Testis (tissue), 3 donors: ENCODE measurements around the gene CDC42EP4. TPM values are rescaled to one million over a fixed set of nuclear protein-coding genes. Genes with fewer than 3 reads are reported as not detected.

Experiments
- DNase-seq: peaks from one replicate; pipeline ENCODE4 v3.0.0-alpha.2; 2019
- H3K27ac ChIP-seq, 2 donors: fragments of 200-600 bp; sonication (generic); one replicate each; pipeline ENCODE4 v1.5.1; 2019
- H3K27me3 ChIP-seq: fragments of 200-600 bp; sonication (generic); one replicate; pipeline ENCODE4 v1.5.1; 2019
- H3K36me3 ChIP-seq: fragments of 200-600 bp; sonication (generic); one replicate; pipeline ENCODE4 v1.5.1; 2017; ENCODE audit warnings: low read depth; ENCODE audit errors: missing control alignments
- H3K4me1 ChIP-seq: fragments of 200-600 bp; sonication (generic); one replicate; pipeline ENCODE4 v1.5.1; 2019
- H3K4me3 ChIP-seq, 2 donors: fragments of 200-600 bp; sonication (generic); one replicate each; pipeline ENCODE4 v1.5.1; 2017 to 2019
- H3K9me3 ChIP-seq: fragments of 200-600 bp; sonication (generic); one replicate; pipeline ENCODE4 v1.5.1; 2017
- POLR2A ChIP-seq: fragments of 450-650 bp; IDR thresholded peaks from one replicate; pipeline ENCODE4 v1.6.1; 2017; ENCODE audit warnings: antibody characterized with exemption, mild to moderate bottlenecking, moderate library complexity
- whole genome bisulfite sequencing, 2 donors: methylation state at CpG; one replicate each; pipeline ENCODE4 v1.1.5; 2018; 5-methylcytosine and 5-hydroxymethylcytosine counted together
- intact Hi-C: fragments of 100-400 bp; cut with DNase I; formaldehyde crosslinking; loops from one replicate; pipeline ENCODE4 v1.15.1; 2023; ENCODE audit warnings: low total_unique reads
- polyA plus RNA-seq: library from polyadenylated mRNA; stranded (reverse); fragments of 350-450 nt; fragmentation: Illumina TruSeq; extraction: RNeasy Lipid Tissue Mini Kit (QIAGEN cat#74804); gene quantifications from one replicate; pipeline ENCODE4 v1.2.3, GENCODE V29; 2014; ENCODE audit warnings: low read depth, low replicate concordance; ENCODE audit not compliant: insufficient read depth
- total RNA-seq, 2 donors: library from RNA; depleted of rRNA; stranded (reverse); fragments of >200 nt; gene quantifications; one replicate each; pipeline ENCODE4 v1.2.3, GENCODE V29; 2016
- TF ChIP-seq, protein P1 (sequence below), 3 experiments: fragments of 450-650 bp in 2 of 3; fragments of 200-600 bp in 1 of 3; sonication (generic) in 1 of 3; IDR thresholded peaks; one replicate each; pipeline ENCODE4 v1.5.1; 2016 to 2019; ENCODE audit warnings: antibody characterized with exemption in 3 of 3, mild to moderate bottlenecking in 2 of 3, moderate library complexity in 1 of 3

Gene CDC42EP4
- total and polyA plus RNA-seq, 3 donors from 2014 or later: 55.9 to 140 (median 103) TPM

DNA sequence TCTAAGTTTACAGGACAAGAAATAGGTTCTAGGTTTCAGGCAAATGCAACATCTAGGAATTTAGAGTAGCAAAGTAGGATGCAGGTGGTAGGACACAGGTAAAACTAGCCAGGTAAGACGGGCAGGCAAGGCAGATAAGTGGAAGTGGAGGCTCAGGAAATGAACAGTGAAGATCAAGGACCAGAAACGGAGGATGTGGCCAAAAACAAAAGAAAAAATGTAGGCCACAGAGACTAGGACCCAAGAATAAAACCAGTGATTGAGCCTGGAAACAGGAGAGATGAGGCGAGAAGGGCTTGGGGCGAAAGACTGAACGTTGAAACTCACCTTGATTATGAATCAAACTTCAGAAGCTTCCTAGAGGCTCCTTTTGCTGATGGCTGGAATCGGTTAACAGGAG, 74.1 kb downstream of the CDC42EP4 start:
- intact Hi-C loops: no loop called here
- TF ChIP-seq POLR2A: no peak
- TF ChIP-seq, protein P1, sequence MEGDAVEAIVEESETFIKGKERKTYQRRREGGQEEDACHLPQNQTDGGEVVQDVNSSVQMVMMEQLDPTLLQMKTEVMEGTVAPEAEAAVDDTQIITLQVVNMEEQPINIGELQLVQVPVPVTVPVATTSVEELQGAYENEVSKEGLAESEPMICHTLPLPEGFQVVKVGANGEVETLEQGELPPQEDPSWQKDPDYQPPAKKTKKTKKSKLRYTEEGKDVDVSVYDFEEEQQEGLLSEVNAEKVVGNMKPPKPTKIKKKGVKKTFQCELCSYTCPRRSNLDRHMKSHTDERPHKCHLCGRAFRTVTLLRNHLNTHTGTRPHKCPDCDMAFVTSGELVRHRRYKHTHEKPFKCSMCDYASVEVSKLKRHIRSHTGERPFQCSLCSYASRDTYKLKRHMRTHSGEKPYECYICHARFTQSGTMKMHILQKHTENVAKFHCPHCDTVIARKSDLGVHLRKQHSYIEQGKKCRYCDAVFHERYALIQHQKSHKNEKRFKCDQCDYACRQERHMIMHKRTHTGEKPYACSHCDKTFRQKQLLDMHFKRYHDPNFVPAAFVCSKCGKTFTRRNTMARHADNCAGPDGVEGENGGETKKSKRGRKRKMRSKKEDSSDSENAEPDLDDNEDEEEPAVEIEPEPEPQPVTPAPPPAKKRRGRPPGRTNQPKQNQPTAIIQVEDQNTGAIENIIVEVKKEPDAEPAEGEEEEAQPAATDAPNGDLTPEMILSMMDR (IDR thresholded peaks at IDR 0.05): no peak
- H3K36me3 ChIP-seq: no peaks in the 10 kb centered on the region
- DNase-seq: no peak
- H3K27me3 ChIP-seq: no peaks in the 10 kb centered on the region
- H3K27ac ChIP-seq: no peak overlapping the region
- H3K9me3 ChIP-seq: no peaks in the 10 kb centered on the region
- 77 to 78% methylated on average over 6 of the region's 6 CpGs for WGBS, 2 donors
- H3K4me1 ChIP-seq: peaks cover 6% of the 10 kb centered on the region
- no peak overlapping the region for H3K4me3 ChIP-seq

DNA sequence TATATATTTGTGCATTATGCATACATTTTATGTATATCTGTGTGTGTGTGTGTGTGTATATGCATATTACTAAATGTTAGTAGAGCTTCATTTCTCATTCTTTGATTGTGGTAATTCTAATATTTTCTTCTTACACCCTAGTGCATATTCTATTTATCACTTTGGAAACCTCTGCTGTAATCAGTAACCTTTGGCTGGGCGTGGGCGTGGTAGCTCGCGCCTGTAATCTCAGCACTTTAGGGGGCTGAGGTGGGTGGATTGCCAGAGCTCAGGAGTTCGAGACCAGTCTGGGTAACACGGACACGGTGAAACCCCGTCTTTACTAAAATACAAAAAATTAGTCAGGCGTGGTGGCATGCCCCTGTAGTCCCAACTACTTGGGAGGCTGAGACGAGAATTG, 77.1 kb downstream of the CDC42EP4 start:
- WGBS, 2 donors: 86 to 89% methylated on average over 10 of the region's 10 CpGs
- Histone ChIP-seq H3K27me3 (no peaks in the 10 kb centered on the region), H3K36me3 (no peaks in the 10 kb centered on the region), H3K4me3 (no peak overlapping the region), H3K4me1 (peaks cover 11% of the 10 kb centered on the region), H3K27ac (no peak overlapping the region), H3K9me3 (no peaks in the 10 kb centered on the region)
- intact Hi-C loops: no loop called here
- DNase-seq: no peak
- TF ChIP-seq, protein P1 (IDR thresholded peaks at IDR 0.05): no peak
- TF ChIP-seq POLR2A: no peak

Other genes with a start within 250 kb of the CDC42EP4 start
- gene SLC39A11, start 219.3 kb downstream of the CDC42EP4 start, total RNA-seq: 10 to 100 TPM; 18.0 to 18.6 TPM
- 11.4 TPM for gene SLC39A11, start 219.3 kb downstream of the CDC42EP4 start, polyA plus RNA-seq
- under 1 TPM; 0.25 to 0.31 TPM for gene SSTR2, start 147.0 kb downstream of the CDC42EP4 start, total RNA-seq
- gene SSTR2, start 147.0 kb downstream of the CDC42EP4 start, polyA plus RNA-seq: 0.29 TPM
- 10 to 100 TPM; 56.3 to 58.3 TPM for gene COG1, start 118.9 kb downstream of the CDC42EP4 start, total RNA-seq
- 61.8 TPM for gene COG1, start 118.9 kb downstream of the CDC42EP4 start, polyA plus RNA-seq
- under 1 TPM in 1 of 2 donors, not detected in 1; 0.94 TPM for gene CPSF4L, start 50.1 kb downstream of the CDC42EP4 start, total RNA-seq
- gene CPSF4L, start 50.1 kb downstream of the CDC42EP4 start, polyA plus RNA-seq: 0.79 TPM